ENCODE measurements around the gene HECW1.
A peak's percentile ranks its signal among the peaks of the same experiment; 100 is the strongest.
"Not testable (repeated sequence)": the region's sequence is repeated elsewhere in the genome, so short reads cannot be mapped to it uniquely, and the experiment has no call there.

HECW1 gene

DNA sequence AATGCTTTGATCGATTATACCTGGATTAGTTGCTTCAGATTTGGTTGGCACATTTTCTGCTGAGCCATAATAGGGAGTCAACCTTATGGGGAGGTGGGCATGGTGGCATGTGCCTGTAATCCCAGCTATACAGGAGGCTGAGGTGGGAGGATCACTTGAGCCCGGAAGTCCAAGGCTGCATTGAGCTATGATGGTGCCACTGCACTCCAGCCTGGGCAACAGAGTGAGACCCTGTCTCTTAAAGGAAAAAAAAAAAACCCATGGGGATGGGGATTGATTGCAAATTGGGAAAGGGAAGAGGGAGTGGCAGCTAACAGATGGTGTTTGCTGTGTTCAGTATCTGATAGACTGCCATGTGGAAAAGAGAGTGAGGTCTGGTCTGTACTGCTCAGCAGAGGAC is 481.6 kb downstream of the HECW1 start:
- H3K36me3 Mint-ChIP-seq (ENCODE audit: low read depth): peaks cover 5% of the 10 kb centered on the region
- H3K4me3 Mint-ChIP-seq: no peak overlapping the region

DNA sequence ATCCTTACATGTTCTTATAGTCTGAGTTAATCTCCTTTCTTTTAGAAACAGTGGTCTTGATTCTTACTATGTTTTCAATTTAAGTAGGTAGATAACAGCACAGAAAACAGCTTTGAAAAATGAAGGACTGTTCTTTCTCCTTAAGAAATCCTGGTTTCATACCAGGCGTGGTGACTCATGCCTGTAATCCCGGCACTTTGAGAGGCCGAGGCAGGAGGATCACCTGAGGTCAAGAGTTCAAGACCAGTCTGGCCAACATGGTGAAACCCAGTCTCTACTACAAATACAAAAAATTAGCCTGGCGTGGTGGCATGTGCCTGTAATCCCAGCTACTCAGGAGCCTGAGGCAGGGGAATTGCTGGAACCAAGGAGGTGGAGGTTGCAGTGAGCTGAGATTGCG is 484.0 kb downstream of the HECW1 start:
- H3K27ac Mint-ChIP-seq: not testable (repeated sequence)

More for the DNA sequence above, 481.6 kb downstream of the HECW1 start:
- no peaks in the 10 kb centered on the region for H3K9me3 Mint-ChIP-seq
- no peak for DNase-seq
- no peaks in the 10 kb centered on the region for H3K27me3 Mint-ChIP-seq (ENCODE audit: low read depth, poor library complexity)
- peak overlapping the region; percentile 71 for H3K27ac Mint-ChIP-seq
- H3K4me1 Mint-ChIP-seq: peaks cover under 1% of the 10 kb centered on the region
- TF ChIP-seq, protein P1, sequence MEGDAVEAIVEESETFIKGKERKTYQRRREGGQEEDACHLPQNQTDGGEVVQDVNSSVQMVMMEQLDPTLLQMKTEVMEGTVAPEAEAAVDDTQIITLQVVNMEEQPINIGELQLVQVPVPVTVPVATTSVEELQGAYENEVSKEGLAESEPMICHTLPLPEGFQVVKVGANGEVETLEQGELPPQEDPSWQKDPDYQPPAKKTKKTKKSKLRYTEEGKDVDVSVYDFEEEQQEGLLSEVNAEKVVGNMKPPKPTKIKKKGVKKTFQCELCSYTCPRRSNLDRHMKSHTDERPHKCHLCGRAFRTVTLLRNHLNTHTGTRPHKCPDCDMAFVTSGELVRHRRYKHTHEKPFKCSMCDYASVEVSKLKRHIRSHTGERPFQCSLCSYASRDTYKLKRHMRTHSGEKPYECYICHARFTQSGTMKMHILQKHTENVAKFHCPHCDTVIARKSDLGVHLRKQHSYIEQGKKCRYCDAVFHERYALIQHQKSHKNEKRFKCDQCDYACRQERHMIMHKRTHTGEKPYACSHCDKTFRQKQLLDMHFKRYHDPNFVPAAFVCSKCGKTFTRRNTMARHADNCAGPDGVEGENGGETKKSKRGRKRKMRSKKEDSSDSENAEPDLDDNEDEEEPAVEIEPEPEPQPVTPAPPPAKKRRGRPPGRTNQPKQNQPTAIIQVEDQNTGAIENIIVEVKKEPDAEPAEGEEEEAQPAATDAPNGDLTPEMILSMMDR (IDR thresholded peaks at IDR 0.05): no peak

DNA sequence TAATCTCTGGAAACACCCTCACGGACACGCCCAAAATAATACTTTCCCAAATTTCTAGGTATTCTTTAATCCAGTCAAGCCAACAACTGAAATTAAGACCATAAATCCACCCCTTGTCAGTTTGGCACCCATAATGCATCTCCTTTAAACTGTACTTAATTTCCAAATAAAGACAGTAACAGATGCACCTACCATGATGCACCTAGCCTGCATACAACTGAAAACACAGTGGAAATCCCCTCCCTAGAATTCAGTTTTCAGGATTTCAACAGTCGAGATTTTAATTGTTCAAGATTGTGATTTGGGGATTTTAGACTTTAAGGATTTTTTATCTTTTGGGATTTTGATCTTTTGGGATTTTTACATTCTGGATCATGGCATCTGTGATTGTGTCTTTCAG is 487.6 kb downstream of the HECW1 start:
- Mint-ChIP-seq H3K27ac (no peak overlapping the region), H3K4me3 (no peak overlapping the region), H3K27me3 (ENCODE audit: low read depth, poor library complexity) (no peaks in the 10 kb centered on the region), H3K4me1 (no peaks in the 10 kb centered on the region), H3K9me3 (peaks cover 8% of the 10 kb centered on the region), H3K36me3 (ENCODE audit: low read depth) (peaks cover 22% of the 10 kb centered on the region)
- DNase-seq: no peak
- TF ChIP-seq, protein P1 (IDR thresholded peaks at IDR 0.05): no peak

More for the DNA sequence above, 484.0 kb downstream of the HECW1 start:
- H3K36me3 Mint-ChIP-seq (ENCODE audit: low read depth): peaks cover 12% of the 10 kb centered on the region
- not testable (repeated sequence) for H3K4me1 Mint-ChIP-seq; H3K4me3 Mint-ChIP-seq; DNase-seq; H3K9me3 Mint-ChIP-seq; H3K27me3 Mint-ChIP-seq (ENCODE audit: low read depth, poor library complexity)

DNA sequence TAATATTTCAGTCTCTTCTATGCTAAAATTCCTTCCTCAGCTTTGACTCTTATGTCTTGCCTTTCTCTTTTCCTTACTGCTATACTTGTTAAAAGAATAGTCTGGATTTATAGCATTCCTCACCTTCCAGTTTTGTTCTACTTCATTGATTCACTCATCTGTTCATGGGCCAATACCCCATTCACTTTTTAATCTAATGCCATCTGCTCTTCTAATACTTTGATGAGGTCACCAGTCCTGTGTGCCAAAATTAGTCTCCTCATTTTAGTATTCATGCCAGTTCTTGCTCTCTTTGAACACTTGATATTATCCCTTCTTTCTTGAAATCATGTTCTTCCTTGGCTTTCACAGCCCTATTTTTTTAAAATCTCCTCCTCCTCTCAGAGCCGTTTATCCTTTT is 489.8 kb downstream of the HECW1 start:
- no peak overlapping the region for H3K4me3 Mint-ChIP-seq
- no peaks in the 10 kb centered on the region for H3K27me3 Mint-ChIP-seq (ENCODE audit: low read depth, poor library complexity)
- H3K36me3 Mint-ChIP-seq (ENCODE audit: low read depth): peaks cover 34% of the 10 kb centered on the region
- H3K27ac Mint-ChIP-seq: no peak overlapping the region
- peaks cover 12% of the 10 kb centered on the region for H3K9me3 Mint-ChIP-seq
- TF ChIP-seq, protein P1 (IDR thresholded peaks at IDR 0.05): no peak
- no peaks in the 10 kb centered on the region for H3K4me1 Mint-ChIP-seq
- no peak for DNase-seq

DNA sequence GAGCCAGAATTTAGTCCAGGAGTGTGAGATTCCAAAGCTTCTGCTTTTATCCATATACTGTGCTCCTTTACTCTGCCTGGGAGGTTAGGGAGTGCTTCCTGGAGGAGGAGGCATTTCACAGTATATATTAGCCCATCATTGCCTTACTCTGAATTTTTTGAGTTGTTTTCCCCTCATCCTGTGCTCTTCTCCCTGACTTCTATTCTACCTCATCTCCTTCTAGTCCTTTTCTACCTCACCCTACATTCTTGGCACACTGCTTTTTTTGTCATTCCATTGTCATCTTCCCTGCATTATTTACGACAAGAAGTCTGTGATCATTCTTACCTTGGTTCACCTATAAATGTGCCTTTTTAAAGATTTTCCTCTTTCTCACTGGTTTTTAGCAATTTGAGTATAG is 491.8 kb downstream of the HECW1 start:
- no peak for DNase-seq
- peaks cover 12% of the 10 kb centered on the region for H3K9me3 Mint-ChIP-seq
- TF ChIP-seq, protein P1 (IDR thresholded peaks at IDR 0.05): no peak

DNA sequence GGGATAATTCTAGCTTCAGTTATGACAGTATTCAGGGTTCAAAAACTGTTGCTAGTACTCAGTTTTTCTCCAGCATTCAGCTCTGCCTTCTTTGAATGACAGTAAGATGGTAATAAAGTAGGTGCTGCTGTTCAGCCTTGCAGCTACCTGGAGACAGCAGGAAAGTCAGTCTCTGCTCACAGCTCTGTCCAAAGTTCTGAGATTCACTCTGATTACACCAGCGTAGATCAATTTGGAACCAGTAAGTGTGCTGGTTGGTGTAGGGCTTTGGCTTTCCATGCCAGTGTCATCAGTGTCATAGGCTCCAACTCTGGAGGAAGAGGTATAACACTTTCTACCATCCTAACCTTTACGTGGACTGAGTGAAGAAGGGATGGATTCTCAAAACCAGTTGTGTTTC is 496.6 kb downstream of the HECW1 start:
- peaks cover 57% of the 10 kb centered on the region for H3K36me3 Mint-ChIP-seq (ENCODE audit: low read depth)
- peaks cover 12% of the 10 kb centered on the region for H3K9me3 Mint-ChIP-seq
- no peaks in the 10 kb centered on the region for H3K27me3 Mint-ChIP-seq (ENCODE audit: low read depth, poor library complexity)
- TF ChIP-seq, protein P1 (IDR thresholded peaks at IDR 0.05): no peak
- no peak for DNase-seq
- no peak overlapping the region for H3K4me3 Mint-ChIP-seq
- H3K27ac Mint-ChIP-seq: no peak overlapping the region
- H3K4me1 Mint-ChIP-seq: no peaks in the 10 kb centered on the region

More for the DNA sequence above, 491.8 kb downstream of the HECW1 start:
- no peak overlapping the region for H3K4me3 Mint-ChIP-seq
- no peaks in the 10 kb centered on the region for H3K27me3 Mint-ChIP-seq (ENCODE audit: low read depth, poor library complexity)
- peaks cover 40% of the 10 kb centered on the region for H3K36me3 Mint-ChIP-seq (ENCODE audit: low read depth)
- H3K27ac Mint-ChIP-seq: no peak overlapping the region
- no peaks in the 10 kb centered on the region for H3K4me1 Mint-ChIP-seq
